Lung microvascular endothelial cell (primary cell): ENCODE results near the gene CDCA8. TPM values are rescaled to one million over a fixed set of nuclear protein-coding genes. Genes with fewer than 3 reads are reported as not detected.

Experiments
- DNase-seq, 2 donors: peaks; one replicate each; pipeline versions ENCODE4 v3.0.0 to v3.0.0-alpha.2; 2010; ENCODE audit warnings: low read depth in 2 of 2
- total RNA-seq: library from RNA; depleted of rRNA; stranded (reverse); fragments of >200 nt; gene quantifications from 2 replicates; pipeline ENCODE4 v1.2.1, GENCODE V29; 2014

CDCA8 gene
- total RNA-seq, 1 donor from 2014 or later: 1.4 TPM

- no peak for DNase-seq
These were observed 22.4 kb downstream of the CDCA8 start for GRCh38 chr1:37714689-37715088.

- DNase-seq: no peak
These were observed 24.0 kb downstream of the CDCA8 start for GRCh38 chr1:37716321-37716720.

- no peak for DNase-seq
These were observed 25.3 kb downstream of the CDCA8 start for GRCh38 chr1:37717631-37718030.

- no peak for DNase-seq
These were observed 26.0 kb downstream of the CDCA8 start for GRCh38 chr1:37718181-37718900.

- DNase-seq: no peak
These were observed 26.7 kb downstream of the CDCA8 start for GRCh38 chr1:37718901-37719571.

GRCh38 chr1:37719572-37720195 lies 27.4 kb downstream of the CDCA8 start:
- no peak for DNase-seq

GRCh38 chr1:37720231-37721130 lies 28.2 kb downstream of the CDCA8 start:
- no peak for DNase-seq

GRCh38 chr1:37721565-37721964 lies 29.2 kb downstream of the CDCA8 start:
- no peak for DNase-seq

- DNase-seq: no peak
These were observed 30.1 kb downstream of the CDCA8 start for GRCh38 chr1:37722181-37723071.

- DNase-seq: no peak
These were observed 30.7 kb downstream of the CDCA8 start for GRCh38 chr1:37723072-37723389.

GRCh38 chr1:37723390-37724078 lies 31.2 kb downstream of the CDCA8 start:
- no peak for DNase-seq

- DNase-seq: no peak
These were observed 32.3 kb downstream of the CDCA8 start for GRCh38 chr1:37724575-37724974.

GRCh38 chr1:37725851-37726613 lies 33.7 kb downstream of the CDCA8 start:
- no peak for DNase-seq

GRCh38 chr1:37726751-37727585 lies 34.7 kb downstream of the CDCA8 start:
- no peak for DNase-seq

- DNase-seq: no peak
These were observed 36.1 kb downstream of the CDCA8 start for GRCh38 chr1:37728416-37728815.

- no peak for DNase-seq
These were observed 38.1 kb downstream of the CDCA8 start for GRCh38 chr1:37730376-37730775.

- no peak for DNase-seq
These were observed 39.1 kb downstream of the CDCA8 start for GRCh38 chr1:37731312-37732019.
